Cardiac atrium fibroblast (primary cell): Measurements from ENCODE around the gene OPN3. TPM values are rescaled to one million over a fixed set of nuclear protein-coding genes. Genes with fewer than 3 reads are reported as not detected.

Experiments used
- total RNA-seq: library from RNA; depleted of rRNA; stranded (reverse); fragments of >200 nt; gene quantifications from 2 replicates; pipeline ENCODE4 v1.2.3, GENCODE V29; 2015

OPN3 gene, protein sequence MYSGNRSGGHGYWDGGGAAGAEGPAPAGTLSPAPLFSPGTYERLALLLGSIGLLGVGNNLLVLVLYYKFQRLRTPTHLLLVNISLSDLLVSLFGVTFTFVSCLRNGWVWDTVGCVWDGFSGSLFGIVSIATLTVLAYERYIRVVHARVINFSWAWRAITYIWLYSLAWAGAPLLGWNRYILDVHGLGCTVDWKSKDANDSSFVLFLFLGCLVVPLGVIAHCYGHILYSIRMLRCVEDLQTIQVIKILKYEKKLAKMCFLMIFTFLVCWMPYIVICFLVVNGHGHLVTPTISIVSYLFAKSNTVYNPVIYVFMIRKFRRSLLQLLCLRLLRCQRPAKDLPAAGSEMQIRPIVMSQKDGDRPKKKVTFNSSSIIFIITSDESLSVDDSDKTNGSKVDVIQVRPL
- total RNA-seq = 10.9 and 16.4 TPM in 2 replicates

GRCh38 chr1:241640149-241640866 is at the start of gene OPN3, which contains the start of gene CHML:
OPN3 (minus strand) TSS chr1:241640369; CDS start chr1:241640254, 115 bp downstream.
CHML (minus strand) TSS chr1:241640369; CDS start chr1:241635766, 4,603 bp downstream.

GRCh38 chr1:241652012-241652411 is 11.8 kb upstream of the OPN3 start, which contains the start of gene WDR64:
WDR64 (plus strand) TSS chr1:241652281; CDS start chr1:241652485, 204 bp downstream.

Other genes with a start within 250 kb of the OPN3 start
- gene FH, start 120.6 kb downstream of the OPN3 start, total RNA-seq = 68.2 and 70.6 TPM in 2 replicates
- gene KMO, start 108.0 kb downstream of the OPN3 start, total RNA-seq = not detected in 2 replicates
- gene CHML, start within 50 bp of the OPN3 start, total RNA-seq = 4.1 and 4.9 TPM in 2 replicates
- not detected in 2 replicates for gene WDR64, start 11.9 kb upstream of the OPN3 start, total RNA-seq
- 2.2 and 5.2 TPM in 2 replicates for gene EXO1, start 207.8 kb upstream of the OPN3 start, total RNA-seq